BJ (cell line): ENCODE data around the gene SPATA6L. TPM values are rescaled to one million over a fixed set of nuclear protein-coding genes. Genes with fewer than 3 reads are reported as not detected.
A peak's percentile ranks its signal among the peaks of the same experiment; 100 is the strongest.

Experiments used
- CTCF ChIA-PET: fragments of 350-600 bp; formaldehyde crosslinking; extraction: SDS; loops from one replicate; lab custom pipeline; 2021; ENCODE audit warnings: antibody characterized with exemption, inconsistent platforms; lab: Yijun Ruan, JAX
- POLR2A ChIA-PET: fragments of 300-600 bp; sonication (Branson Sonifier 250); formaldehyde crosslinking; extraction: SDS; loops from one replicate; lab custom pipeline; 2021; ENCODE audit warnings: antibody characterized with exemption; lab: Charles Lee
- DNase-seq: peaks from one replicate; pipeline ENCODE4 v3.0.0-alpha.2; 2011; ENCODE audit warnings: low read depth
- H3K27me3 ChIP-seq: 2 replicates; pipeline ENCODE4 v1.6.0; 2011; ENCODE audit warnings: low read length; ENCODE audit not compliant: control insufficient read depth, insufficient read depth
- H3K36me3 ChIP-seq: 2 replicates; pipeline ENCODE4 v1.5.1; 2011; ENCODE audit warnings: low read length; ENCODE audit not compliant: control insufficient read depth, insufficient read depth
- H3K4me3 ChIP-seq: 2 replicates; pipeline ENCODE4 v1.5.1; 2011; ENCODE audit warnings: low read depth, mild to moderate bottlenecking, control low read depth, low read length
- polyA minus RNA-seq: library from RNA; depleted of rRNA, polyadenylated mRNA; stranded (reverse); fragments of >200 nt; gene quantifications from 2 replicates; pipeline ENCODE4 v1.2.3, GENCODE V29; 2011; rRNA and poly(A)+ RNA removed
- polyA plus RNA-seq: library from polyadenylated mRNA; depleted of rRNA; stranded (reverse); fragments of >200 nt; gene quantifications from 2 replicates; pipeline ENCODE4 v1.2.3, GENCODE V29; 2011; rRNA removed
- TF ChIP-seq, protein P1 (sequence below): IDR thresholded peaks from 2 replicates; pipeline ENCODE4 v1.5.1; 2011; ENCODE audit warnings: low read depth, mild to moderate bottlenecking, control low read depth, inconsistent platforms, low read length, moderate library complexity; ENCODE audit not compliant: insufficient read depth

SPATA6L gene, protein sequence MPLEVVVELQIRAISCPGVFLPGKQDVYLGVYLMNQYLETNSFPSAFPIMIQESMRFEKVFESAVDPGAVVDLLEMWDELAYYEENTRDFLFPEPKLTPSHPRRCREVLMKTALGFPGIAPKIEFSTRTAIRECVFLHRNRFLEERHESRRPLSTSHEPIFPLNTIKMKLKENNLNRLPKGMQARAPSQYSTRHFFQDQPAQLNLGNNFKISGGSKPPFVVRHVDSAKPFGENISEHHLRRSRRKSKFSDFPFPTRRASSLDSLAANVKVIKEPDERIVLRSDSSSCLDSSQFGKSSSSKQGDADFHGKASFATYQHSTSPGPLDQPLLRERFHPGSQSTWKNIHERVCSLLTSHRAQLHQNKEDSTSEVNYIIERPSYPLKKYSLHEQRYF
- 0.39 and 0.43 TPM in 2 replicates for polyA plus RNA-seq
- 0.21 and 0.76 TPM in 2 replicates for polyA minus RNA-seq

DNA sequence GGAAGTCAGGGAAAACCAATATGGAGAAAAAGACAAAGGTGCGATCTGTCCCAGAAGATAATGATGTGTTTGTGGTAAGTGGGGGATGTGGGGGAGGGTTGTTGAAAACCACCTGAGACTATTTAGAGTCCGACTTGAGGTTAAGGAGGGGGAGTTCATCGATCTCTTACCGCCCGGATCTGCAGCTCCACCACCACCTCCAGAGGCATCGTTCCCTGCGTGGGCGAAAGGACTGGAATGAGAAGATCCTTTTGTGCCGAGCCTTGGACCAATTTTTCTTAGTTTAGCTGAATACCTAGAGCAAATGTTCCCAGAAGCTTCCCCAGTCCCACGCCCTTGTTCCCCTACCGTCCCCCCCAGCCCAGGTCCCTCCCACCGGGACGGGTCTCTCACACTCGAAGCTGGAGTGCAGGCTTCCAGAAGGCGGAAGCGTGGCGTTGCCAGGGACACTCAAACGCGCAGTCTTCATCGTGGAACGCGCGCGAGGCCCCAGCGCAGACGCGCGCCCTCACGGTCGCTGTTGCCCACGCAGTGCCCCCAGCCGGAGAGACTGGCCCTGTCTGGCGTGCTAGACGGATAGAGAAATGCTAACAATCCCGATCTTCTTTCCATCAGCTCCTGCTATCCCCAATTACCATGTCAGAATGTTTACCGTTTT is at the start of gene SPATA6L:
SPATA6L (minus strand) TSS at position 439 of the 658 bp plus-strand sequence; CDS start at position 209, 230 bp downstream.
- POLR2A ChIA-PET, result interaction anchor here (0.7 kb wide), 1 partner anchor 255 kb away, joined by 3 read pairs; no protein-coding TSS in a partner anchor
- TF ChIP-seq, protein P1, sequence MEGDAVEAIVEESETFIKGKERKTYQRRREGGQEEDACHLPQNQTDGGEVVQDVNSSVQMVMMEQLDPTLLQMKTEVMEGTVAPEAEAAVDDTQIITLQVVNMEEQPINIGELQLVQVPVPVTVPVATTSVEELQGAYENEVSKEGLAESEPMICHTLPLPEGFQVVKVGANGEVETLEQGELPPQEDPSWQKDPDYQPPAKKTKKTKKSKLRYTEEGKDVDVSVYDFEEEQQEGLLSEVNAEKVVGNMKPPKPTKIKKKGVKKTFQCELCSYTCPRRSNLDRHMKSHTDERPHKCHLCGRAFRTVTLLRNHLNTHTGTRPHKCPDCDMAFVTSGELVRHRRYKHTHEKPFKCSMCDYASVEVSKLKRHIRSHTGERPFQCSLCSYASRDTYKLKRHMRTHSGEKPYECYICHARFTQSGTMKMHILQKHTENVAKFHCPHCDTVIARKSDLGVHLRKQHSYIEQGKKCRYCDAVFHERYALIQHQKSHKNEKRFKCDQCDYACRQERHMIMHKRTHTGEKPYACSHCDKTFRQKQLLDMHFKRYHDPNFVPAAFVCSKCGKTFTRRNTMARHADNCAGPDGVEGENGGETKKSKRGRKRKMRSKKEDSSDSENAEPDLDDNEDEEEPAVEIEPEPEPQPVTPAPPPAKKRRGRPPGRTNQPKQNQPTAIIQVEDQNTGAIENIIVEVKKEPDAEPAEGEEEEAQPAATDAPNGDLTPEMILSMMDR, result peak; percentile 27; the same call in 1 of the 2 replicates
- CTCF ChIA-PET, result interaction anchor here (0.6 to 1.8 kb wide), 5 partner anchors 9 to 93 kb away, joined by 3 to 4 read pairs (median 3); no protein-coding TSS in a partner anchor
- H3K4me3 ChIP-seq, result peak within 1 kb of the TSS; percentile 48
- DNase-seq, result no peak
- no peaks in the 10 kb centered on the region for H3K27me3 ChIP-seq
- no peaks in the 10 kb centered on the region for H3K36me3 ChIP-seq

DNA sequence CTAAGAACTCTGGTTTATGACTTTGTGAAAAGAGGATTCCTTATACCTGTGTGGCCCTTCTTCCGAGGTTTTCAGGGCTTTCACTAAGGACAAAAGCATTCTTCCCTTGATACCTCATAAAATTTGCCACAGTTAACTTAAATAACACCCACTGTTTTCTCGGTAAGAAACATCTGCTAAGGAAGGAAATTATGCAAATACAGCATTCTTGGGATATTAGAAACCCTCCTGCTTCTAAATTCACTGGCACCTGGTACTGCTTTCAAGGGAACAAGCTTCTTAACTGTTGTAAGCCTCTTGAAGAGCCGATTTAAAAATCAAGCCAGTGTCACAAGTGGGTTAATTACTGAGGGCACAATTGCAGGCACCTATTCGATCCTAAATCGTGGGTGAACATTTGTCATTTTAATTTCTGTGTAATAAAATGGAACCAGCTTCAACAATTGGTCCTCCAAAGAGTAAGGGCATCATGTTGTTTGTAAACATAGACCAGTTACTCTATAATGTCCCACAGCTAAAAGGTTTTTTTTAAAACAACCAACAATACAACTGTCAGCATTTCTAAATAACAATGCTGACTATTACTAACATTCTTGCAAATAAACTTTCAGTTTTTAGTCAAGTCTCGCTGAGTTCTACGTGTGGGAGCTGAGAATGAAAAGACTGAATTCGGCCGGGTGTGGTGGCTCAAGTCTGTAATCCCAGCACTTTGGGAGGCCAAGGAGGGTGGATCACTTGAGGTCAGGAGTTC is 48.2 kb upstream of the SPATA6L start:
- POLR2A ChIA-PET, result interaction anchor here (0.6 kb wide), 1 partner anchor 1526 kb away, joined by 4 read pairs; no protein-coding TSS in a partner anchor

DNA sequence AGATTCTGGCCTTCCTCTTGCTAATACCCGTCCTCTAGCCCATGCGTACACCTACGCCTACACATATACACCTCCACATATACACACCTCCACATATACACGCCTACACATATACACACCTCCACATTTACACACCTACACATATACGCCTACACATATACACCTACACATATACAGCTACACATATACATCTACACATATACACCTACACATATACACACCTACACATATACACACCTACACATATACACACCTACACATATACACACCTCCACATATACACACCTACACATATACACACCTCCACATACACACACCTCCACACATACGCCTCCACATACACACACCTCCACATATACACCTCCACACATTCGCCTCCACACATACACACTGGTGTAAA is 47.6 kb upstream of the SPATA6L start:
- Histone ChIP-seq H3K27me3 (no peaks in the 10 kb centered on the region), H3K36me3 (peaks cover 2% of the 10 kb centered on the region), H3K4me3 (no peak overlapping the region)
- ChIA-PET POLR2A (no interaction called here), CTCF (interaction anchor here (0.7 kb wide), 1 partner anchor 17 kb away, joined by 4 read pairs; no protein-coding TSS in a partner anchor)
- no peak for DNase-seq
- TF ChIP-seq, protein P1, result no peak

More for the DNA sequence above, 48.2 kb upstream of the SPATA6L start:
- no peak for DNase-seq
- Histone ChIP-seq H3K36me3 (peaks cover 2% of the 10 kb centered on the region), H3K27me3 (no peaks in the 10 kb centered on the region), H3K4me3 (no peak overlapping the region)
- CTCF ChIA-PET, result no interaction called here
- TF ChIP-seq, protein P1, result no peak

DNA sequence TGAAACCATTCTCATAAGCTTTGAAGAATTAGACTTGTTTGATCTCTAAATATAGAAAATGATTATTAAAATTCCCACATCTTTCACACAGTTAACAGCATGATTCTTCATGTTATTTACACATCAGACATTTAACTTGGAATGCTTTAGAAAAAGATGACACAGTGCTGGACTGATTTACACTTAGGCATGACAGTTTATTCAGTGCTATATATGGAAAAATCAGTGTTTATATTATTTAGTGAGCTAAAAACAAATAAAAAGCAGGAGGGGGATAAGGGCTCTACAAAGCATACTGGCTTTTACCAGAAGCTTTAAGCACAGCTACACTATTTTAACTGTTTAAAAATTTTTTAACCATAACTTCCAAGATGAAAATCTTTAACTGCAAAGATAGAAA is 43.1 kb upstream of the SPATA6L start:
- DNase-seq, result no peak
- ChIA-PET CTCF (interaction anchor here (0.6 to 0.7 kb wide), 2 partner anchors 104 to 269 kb away, joined by 3 read pairs; no protein-coding TSS in a partner anchor), POLR2A (no interaction called here)
- TF ChIP-seq, protein P1, result no peak
- Histone ChIP-seq H3K36me3 (peaks cover 1% of the 10 kb centered on the region; the same call in 1 of the 2 replicates), H3K27me3 (no peaks in the 10 kb centered on the region), H3K4me3 (no peak overlapping the region)
